ENCODE results near the gene MAST2. TPM values are rescaled to one million over a fixed set of nuclear protein-coding genes. Genes with fewer than 3 reads are reported as not detected.

The MAST2 gene
- total RNA-seq, 1 experiment from 2014 or later: 41.9 TPM

GRCh38 chr1:46017876-46018503 is 214.6 kb downstream of the MAST2 start:
- H3K27ac ChIP-seq (ENCODE audit: low read depth, low read length): no peak overlapping the region
- H2AFZ ChIP-seq (ENCODE audit: low read depth, low read length, poor library complexity, severe bottlenecking): no peak overlapping the region
- ATAC-seq: no peak
- no peaks in the 10 kb centered on the region for H3K9me2 ChIP-seq (ENCODE audit: insufficient read depth)
- BruUV-seq (replicated peaks): no TSS peak
- H4K20me1 ChIP-seq (ENCODE audit: insufficient read depth): no peaks in the 10 kb centered on the region
- H3K4me2 ChIP-seq (ENCODE audit: low read length): no peak overlapping the region
- no peaks in the 10 kb centered on the region for H3K9me3 ChIP-seq (ENCODE audit: control insufficient read depth in 1 of 2, insufficient read depth in 1 of 2, low read depth in 1 of 2, low read length in 2 of 2)
- no peak overlapping the region for H3K9ac ChIP-seq (ENCODE audit: low read length)
- POLR2A ChIA-PET: no interaction called here
- CTCF ChIA-PET: no interaction called here
- RAD21 ChIA-PET (ENCODE audit: low non-redundant PET in 1 of 2, low total read pairs in 2 of 2, uncharacterized antibody in 2 of 2, unreplicated experiment in 2 of 2): no interaction called here
- no peak overlapping the region for H3K4me3 ChIP-seq (replicated peaks in 1 of 2; ENCODE audit: low read depth in 1 of 2, low read length in 2 of 2)
- TF ChIP-seq ZNF274 (IDR thresholded peaks at IDR 0.05; ENCODE audit: low read depth, low read length) (no peak), ATF3 (IDR thresholded peaks at IDR 0.05) (no peak), CEBPB (IDR thresholded peaks at IDR 0.05; ENCODE audit: low read depth) (no peak), YY1 (IDR thresholded peaks at IDR 0.05; ENCODE audit: extremely low read depth, insufficient replicate concordance, low read depth, low read length) (no peak), SIN3A (IDR thresholded peaks at IDR 0.05; ENCODE audit: low read depth) (no peak), RAD21 (IDR thresholded peaks at IDR 0.05; ENCODE audit: low read depth) (no peak), CTCF (IDR thresholded peaks at IDR 0.05 in 2 of 3, conservative IDR thresholded peaks at IDR 0.05 in 1 of 3; ENCODE audit: borderline replicate concordance in 1 of 3, insufficient read depth in 1 of 3, low read depth in 2 of 3, low read length in 2 of 3) (no peak), FOSL1 (IDR thresholded peaks at IDR 0.05; ENCODE audit: low read depth) (no peak), ELF1 (IDR thresholded peaks at IDR 0.05; ENCODE audit: borderline replicate concordance, low read depth) (no peak), POLR2A (IDR thresholded peaks at IDR 0.05; ENCODE audit: borderline replicate concordance, extremely low read depth, insufficient read depth, insufficient read length) (no peak)
- H3K36me3 ChIP-seq (ENCODE audit: control insufficient read depth in 1 of 2, insufficient read depth in 2 of 2, low read length in 2 of 2): peaks cover 4 to 5% of the 10 kb centered on the region in 2 experiments; a peak in 2 of 4 replicates
- intact Hi-C loops (cut with micrococcal nuclease): no loop called here
- no peaks in the 10 kb centered on the region for H3K27me3 ChIP-seq (ENCODE audit: insufficient read depth, low read length)
- no peaks in the 10 kb centered on the region for H3K79me2 ChIP-seq (ENCODE audit: insufficient read depth, low read length)
- DNase-seq (ENCODE audit: low read depth, low spot score): no peak
- H3K4me1 ChIP-seq (ENCODE audit: control insufficient read depth in 1 of 2, insufficient read depth in 2 of 2, low read length in 2 of 2): no peaks in the 10 kb centered on the region
